OCI-LY3 (cell line): ENCODE data around the gene FBXW7.

Source experiments
- CTCF ChIP-seq: fragments of 200-600, 300-600 bp; sonication (generic); IDR thresholded peaks from 2 replicates; pipeline ENCODE4 v1.5.1; 2014; ENCODE audit warnings: antibody characterized with exemption, low read length, low read depth
- EZH2phosphoT487 ChIP-seq: fragments of 200-600 bp; shearing (Covaris generic); IDR thresholded peaks from 2 replicates; pipeline ENCODE4 v1.6.1; 2018; ENCODE audit warnings: antibody characterized with exemption, mixed run types, low read depth

- TF ChIP-seq CTCF (no peak), EZH2phosphoT487 (no peak)
These were observed 214.5 kb downstream of the FBXW7 start for GRCh38 chr4:152321398-152321797.
